Activated CD8-positive, alpha-beta memory T cell treated with anti-CD3 and anti-CD28 coated beads, Interleukin-2, amount 50 U/mL, for 4 hours (primary cell): Measurements from ENCODE around the gene KAT2B.
"Not testable (repeated sequence)": the region's sequence is repeated elsewhere in the genome, so short reads cannot be mapped to it uniquely, and the experiment has no call there.

ENCODE experiments used
- DNase-seq: peaks from one replicate; pipeline ENCODE4 v3.0.0-alpha.2; 2020

Gene KAT2B

GRCh38 chr3:20042331-20042730, 2.1 kb downstream of the KAT2B start:
- DNase-seq, result no peak

DNA sequence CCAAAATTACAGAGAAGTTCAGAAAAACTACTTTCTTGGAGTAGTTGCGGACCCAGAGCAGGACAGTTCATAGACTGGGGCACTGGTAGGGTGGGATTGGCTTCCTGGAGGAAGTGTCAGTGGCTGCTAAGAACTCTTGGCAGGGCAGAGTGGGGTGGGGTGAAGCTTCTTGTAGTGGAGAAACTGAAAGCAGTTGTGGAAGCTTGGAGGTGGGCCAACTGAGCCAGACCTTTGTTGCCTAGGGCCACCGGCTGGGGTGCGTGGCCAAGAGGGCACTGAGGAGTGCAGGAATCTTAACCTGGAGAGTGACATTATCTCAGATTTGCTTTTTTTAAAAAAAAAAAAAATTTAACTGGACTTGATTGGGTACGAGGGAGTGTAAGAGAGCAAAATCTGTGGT, 3.1 kb downstream of the KAT2B start:
- DNase-seq, result peak; percentile 44

DNA sequence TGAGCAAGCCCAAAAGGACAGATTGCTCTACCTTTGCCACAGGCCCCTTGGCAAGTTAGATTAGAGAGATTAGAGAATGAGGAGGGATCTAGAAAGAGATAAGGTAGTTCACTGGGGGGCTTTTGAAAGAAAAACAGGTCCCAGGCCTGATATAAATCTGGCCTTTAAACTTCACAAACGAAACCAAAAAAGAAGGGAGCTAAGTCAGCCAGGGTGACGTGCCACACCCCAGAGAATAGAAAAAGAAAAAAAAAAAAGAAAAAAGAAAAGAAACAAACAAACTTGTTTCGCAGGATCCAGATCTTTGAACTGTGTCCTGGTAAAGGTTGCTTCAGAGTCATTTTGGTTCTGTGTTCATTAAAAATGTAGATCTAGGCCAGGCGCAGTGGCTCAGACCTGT, 3.6 kb downstream of the KAT2B start:
- no peak for DNase-seq

GRCh38 chr3:20045141-20045540, 4.9 kb downstream of the KAT2B start:
- DNase-seq, result not testable (repeated sequence)

GRCh38 chr3:20046556-20046955, 6.3 kb downstream of the KAT2B start:
- no peak for DNase-seq

DNA sequence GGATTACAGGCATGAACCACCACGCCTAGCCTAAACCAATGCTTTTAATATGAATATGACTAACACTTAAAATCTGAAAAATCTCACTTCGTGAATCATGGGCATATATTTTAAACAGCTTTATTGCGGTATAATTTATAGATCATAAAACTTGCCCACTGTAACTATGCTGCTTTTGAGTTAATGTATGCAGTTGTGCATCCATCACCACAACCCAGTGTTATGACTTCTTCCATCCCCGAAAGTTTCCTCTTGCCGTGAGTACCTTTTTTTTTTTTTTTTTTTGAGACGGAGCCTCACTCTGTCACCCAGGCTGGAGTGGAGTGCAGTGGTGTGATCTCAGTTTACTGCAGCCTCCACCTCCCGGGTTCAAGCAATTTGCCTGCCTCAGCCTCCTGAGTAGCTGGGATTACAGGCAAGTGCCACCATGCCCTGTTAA, 7.1 kb downstream of the KAT2B start:
- no peak for DNase-seq

DNA sequence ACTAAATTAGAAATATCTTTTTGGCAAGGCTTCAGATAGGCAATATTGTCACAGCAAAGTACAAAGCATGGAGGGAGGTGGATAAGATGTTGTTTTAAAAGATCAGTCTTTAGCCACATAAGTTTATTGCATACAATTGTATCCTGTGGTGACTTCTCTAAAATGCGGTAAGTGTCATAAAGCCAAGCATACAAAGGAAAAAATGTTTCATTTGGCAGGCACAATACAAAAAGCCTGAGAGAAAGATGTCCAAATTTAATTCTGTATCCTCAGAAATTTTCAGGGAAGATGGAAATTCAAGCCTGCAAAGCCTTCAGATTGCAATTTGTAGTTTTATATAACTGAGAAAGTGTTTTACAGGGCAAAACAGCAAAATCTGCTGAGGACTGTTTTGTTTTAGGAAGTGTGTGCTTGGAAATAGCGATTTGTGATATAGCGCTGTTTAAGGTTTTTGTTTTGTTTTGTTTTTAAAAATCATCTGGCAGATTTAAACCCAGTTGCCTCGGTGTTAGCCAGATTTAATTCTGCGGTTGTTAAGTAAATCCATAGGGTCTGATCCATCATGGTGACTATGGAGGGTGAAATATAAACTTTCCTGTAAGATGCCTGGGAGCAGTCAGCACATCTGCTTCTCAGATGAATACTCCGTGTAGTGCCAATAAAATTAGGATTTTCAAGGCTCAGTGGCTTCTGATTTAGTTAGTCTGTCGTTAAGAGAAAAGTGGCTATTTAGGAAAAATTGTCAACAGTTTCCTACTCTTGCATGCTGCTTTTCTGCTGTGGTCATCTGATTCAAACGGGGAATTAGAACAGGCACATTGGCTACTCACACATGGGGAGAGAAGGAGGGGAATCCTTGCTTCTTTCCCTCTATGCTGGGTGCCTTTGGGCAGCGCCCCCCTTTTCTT, 8.0 kb downstream of the KAT2B start:
- no peak for DNase-seq

- no peak for DNase-seq
These were observed 11.0 kb downstream of the KAT2B start for GRCh38 chr3:20051123-20051806.

GRCh38 chr3:20052851-20053250, 12.6 kb downstream of the KAT2B start:
- no peak for DNase-seq

DNA sequence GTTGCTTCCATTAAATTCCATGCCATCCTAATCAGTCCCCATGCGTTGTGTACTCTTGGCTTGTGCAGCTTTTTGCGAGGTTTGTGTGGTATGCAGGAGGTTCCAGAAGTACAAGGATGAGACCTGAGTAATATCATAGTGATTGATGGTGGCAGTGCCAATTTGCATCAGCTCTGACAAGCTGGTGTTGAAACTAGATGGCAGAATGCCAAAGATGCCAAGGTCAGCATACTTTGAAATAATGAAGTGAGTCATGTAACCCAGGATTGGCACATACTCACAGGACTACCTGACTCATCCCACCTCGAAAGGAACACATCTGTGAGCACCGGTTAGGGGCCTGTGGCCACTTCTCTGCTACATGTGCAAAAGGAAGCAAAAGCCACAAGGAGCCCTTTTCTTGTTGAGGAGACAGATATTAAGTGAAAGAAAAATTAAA, 14.3 kb downstream of the KAT2B start:
- peak; percentile 59 for DNase-seq

GRCh38 chr3:20055020-20055775, 15.0 kb downstream of the KAT2B start:
- DNase-seq, result no peak

DNA sequence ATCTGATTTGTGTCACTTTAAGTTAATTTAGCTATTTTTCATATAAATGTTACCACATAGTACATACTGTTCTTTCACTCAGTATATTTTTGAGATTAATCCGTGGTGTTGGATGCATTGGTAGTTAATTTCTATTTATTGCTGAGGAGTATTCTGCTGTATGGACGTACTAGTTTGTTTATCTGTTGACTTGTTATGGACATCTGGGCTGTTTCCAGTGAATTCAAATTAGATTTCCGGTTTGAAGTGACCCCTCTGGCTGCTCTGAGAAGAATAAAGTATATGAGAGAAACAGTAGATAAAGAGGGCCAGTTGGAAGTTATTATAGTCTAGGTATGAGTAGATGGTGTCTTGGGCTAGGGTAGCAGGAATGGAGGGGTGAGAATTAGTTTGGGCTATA, 15.6 kb downstream of the KAT2B start:
- DNase-seq, result no peak

DNA sequence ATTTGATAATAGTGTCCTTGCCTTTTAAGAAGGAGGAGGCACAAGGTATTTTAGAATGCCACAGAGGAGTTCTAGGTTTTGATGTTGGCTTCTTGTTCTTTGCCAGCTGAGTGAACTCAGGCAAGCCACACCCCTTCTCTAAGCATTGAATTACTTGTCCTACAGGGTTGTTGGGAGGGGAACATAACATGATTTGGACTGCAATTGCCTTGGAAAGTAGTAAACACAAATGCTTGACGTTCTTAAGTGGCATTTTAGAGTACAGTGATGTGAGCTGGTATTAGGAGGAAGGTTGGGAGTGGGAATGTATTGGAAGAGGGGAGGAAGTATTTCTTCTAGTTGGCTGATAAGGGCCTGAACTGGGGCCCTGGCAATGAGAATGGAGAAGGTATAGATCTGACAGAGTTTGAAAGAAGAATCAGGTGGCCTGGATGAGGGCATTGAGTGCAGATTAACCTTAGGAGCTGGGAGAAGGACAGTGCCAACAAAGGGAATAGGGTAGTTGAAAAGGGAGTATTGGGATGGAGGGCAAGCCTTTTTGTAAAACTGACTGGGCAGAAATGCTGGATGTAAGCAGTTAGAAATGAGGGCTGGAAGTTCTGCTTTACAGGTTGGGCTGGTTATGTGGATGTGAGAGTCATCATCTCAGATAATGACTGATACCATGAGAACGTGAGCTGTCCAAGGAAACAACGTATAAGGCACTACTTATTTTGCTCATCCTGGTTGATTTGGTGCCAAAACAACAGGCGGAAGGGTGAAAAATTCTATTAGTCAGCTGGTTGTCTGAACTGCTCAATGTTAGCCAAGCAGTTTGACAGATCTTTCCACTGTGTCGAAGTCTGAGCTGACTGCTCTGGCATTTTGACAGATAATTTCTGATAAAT, 16.7 kb downstream of the KAT2B start:
- DNase-seq, result no peak

- DNase-seq, result no peak
These were observed 17.4 kb downstream of the KAT2B start for GRCh38 chr3:20057612-20058180.

DNA sequence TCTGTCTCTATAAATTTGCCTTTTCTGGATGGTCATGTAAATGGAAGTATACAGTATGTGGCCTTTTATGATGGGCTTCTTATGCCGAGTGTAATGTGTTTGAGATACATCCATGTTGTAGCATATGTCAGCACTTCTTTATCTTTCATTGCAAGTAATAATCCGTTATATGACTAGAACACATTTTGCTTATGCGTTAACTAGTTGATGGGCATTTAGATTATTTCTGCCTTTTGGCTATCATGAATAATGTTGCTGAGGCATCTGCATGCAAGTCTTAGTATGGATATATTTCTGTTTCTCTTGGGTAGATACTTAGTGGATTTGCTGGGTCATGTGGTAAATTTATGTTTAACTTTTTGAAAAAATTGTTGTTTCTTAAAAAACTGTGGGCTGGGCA, 19.7 kb downstream of the KAT2B start:
- no peak for DNase-seq

DNA sequence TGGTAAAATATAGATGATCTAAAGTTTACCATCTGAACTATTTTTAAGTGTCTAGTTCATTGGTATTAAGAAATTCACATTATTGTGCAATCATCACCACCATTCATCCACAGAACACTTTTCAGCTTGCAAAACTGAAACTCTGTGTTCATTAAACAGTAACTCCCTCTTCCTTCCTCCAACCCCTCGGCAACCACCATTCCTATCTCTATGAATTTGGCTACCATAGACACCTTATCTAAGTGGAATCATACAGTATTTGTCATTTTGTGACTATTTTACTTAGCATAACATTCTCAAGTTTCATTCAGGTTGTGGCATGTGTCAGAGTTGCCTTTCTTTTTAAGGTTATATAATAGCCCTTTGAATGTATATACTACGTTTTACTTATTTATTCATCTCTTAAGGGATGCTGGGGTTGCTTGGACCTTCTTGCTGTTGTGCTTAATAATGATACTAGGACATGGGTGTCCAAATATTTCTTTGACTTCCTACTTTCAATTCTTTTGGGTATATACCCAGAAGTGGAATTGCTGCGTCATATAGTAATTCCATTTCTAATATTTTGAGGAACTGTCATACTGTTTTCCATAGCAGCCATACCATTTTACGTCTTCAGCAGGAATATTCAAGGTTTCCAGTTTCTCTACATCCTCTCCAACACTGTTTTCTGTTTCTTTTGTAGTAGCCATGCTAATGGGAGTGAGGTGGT, 20.9 kb downstream of the KAT2B start:
- DNase-seq, result no peak

- DNase-seq, result no peak
These were observed 22.8 kb downstream of the KAT2B start for GRCh38 chr3:20062996-20063395.

- no peak for DNase-seq
These were observed 24.1 kb downstream of the KAT2B start for GRCh38 chr3:20064387-20064786.

DNA sequence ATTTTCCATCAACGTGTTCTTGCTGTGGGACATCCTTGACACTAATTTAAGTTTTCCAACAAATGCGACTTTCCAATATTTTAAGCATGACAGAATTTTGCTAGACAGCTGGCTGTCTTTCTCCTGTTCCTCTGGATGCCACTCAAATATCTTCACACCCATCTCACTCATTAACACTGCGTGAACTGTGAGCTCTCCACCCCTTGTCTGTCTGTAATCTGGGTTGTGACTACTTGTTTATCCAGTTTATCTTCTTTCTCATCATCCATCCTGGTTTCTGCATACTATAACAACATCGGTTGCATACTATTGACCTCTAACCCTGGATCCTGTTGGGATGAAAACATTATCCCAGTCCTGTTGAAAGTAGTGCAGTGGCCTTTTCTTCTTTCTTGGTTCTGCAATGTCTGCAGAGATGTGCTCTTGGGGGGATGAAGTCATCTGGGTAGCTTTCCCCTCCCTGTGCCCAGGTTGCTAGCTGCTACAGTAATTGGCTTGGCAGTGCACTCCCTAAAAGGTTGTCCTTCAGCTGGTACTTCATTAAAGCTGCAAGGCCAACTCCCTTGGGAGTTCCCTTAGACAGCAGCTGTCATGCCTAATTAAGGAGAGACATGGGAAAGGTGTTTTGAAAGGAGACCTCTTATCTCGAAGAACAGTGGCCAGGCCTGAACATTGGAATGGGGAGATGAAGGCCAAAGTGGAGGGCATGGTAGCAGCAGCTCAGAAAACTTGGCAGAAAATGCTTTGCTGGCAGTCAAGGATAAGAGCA, 24.7 kb downstream of the KAT2B start:
- no peak for DNase-seq

DNA sequence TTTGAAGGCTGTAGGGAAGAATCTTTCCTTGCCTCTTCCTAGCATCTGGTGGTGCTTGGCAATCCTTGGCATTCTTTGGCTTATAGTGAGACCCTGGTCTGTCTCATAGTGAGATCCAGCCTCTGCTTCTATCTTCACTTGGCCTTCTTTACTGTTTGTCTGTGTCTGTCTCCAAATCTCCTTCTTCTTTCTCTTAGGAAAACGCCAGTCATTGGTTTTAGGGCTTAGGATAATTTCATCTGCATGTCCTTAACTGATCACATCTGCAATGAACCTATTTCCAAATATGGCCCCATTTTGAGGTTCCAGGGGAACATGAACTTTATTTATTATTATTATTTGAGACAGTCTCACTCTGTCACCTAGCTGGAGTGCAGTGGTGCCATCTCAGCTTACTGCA, 25.8 kb downstream of the KAT2B start:
- DNase-seq, result no peak
